Panc1 (cell line): ENCODE measurements around the gene OR10P1.

Source experiments
- POLR2AphosphoS5 ChIP-seq: IDR thresholded peaks from 2 replicates; pipeline ENCODE4 v1.6.1; 2012; ENCODE audit warnings: mild to moderate bottlenecking, low read depth, low read length, moderate library complexity
- TF ChIP-seq, protein P1 (sequence below): fragments of 450-650 bp; IDR thresholded peaks from 2 replicates; pipeline ENCODE4 v1.5.1; 2017; ENCODE audit warnings: mild to moderate bottlenecking

DNA sequence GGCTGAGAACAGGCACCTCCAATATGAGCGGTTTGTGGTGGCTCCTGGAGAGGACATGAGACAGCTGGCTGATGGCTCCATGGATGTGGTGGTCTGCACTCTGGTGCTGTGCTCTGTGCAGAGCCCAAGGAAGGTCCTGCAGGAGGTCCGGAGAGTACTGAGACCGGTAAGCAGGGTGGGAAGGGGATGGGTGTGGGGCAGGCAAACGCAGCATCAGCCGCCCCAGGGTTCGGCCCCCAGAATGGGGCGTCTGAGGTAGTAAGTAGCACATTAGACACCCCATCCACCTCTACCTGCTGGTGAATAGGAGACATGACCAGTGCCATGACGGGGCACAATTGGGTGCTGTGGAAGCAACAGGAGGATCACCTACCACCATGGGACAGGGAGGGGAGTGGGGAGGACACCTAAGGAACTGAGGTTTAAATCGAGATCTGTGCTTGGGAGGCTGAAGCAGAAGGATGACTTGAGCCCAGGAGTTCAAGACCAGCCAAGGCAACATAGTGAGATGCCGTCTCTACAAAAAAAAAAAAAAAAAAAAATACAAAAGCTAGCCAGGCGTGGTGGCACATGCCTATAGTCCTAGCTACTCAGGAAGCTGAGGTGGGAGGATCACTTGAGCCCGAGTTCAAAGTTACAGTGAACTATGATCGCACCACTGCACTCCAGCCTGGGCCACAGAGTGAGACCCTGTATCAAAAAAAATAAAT, 45.5 kb downstream of the OR10P1 start:
- TF ChIP-seq, protein P1, sequence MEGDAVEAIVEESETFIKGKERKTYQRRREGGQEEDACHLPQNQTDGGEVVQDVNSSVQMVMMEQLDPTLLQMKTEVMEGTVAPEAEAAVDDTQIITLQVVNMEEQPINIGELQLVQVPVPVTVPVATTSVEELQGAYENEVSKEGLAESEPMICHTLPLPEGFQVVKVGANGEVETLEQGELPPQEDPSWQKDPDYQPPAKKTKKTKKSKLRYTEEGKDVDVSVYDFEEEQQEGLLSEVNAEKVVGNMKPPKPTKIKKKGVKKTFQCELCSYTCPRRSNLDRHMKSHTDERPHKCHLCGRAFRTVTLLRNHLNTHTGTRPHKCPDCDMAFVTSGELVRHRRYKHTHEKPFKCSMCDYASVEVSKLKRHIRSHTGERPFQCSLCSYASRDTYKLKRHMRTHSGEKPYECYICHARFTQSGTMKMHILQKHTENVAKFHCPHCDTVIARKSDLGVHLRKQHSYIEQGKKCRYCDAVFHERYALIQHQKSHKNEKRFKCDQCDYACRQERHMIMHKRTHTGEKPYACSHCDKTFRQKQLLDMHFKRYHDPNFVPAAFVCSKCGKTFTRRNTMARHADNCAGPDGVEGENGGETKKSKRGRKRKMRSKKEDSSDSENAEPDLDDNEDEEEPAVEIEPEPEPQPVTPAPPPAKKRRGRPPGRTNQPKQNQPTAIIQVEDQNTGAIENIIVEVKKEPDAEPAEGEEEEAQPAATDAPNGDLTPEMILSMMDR, result no peak
- no peak for TF ChIP-seq POLR2AphosphoS5
